Neural progenitor cell (in vitro differentiated cells): Measurements from ENCODE around the gene SPOCK1. TPM values are rescaled to one million over a fixed set of nuclear protein-coding genes. Genes with fewer than 3 reads are reported as not detected.

ENCODE experiments used
- DNase-seq: peaks from one replicate; pipeline ENCODE4 v3.0.0-alpha.2; 2016; ENCODE audit warnings: low spot score
- H2AFZ ChIP-seq: fragments of 200-600 bp; sonication (generic); replicated peaks from 2 replicates; pipeline ENCODE4 v1.6.1; 2016; ENCODE audit warnings: antibody characterized with exemption
- H3F3A ChIP-seq: fragments of 200-600 bp; sonication (generic); 2 replicates; pipeline ENCODE4 v1.6.1; 2016; ENCODE audit warnings: antibody characterized with exemption, low read depth
- H3K27ac ChIP-seq: fragments of 200-600 bp; sonication (generic); 2 replicates; pipeline ENCODE4 v1.5.1; 2016; ENCODE audit warnings: mild to moderate bottlenecking
- H3K27me3 ChIP-seq: fragments of 200-600 bp; sonication (generic); 2 replicates; pipeline ENCODE4 v1.6.1; 2016; ENCODE audit warnings: mild to moderate bottlenecking, moderate library complexity
- H3K36me3 ChIP-seq: fragments of 200-600 bp; sonication (generic); 2 replicates; pipeline ENCODE4 v1.5.1; 2016
- H3K4me1 ChIP-seq: fragments of 200-600 bp; sonication (generic); 2 replicates; pipeline ENCODE4 v1.6.1; 2016; ENCODE audit warnings: mixed run types
- H3K4me2 ChIP-seq: fragments of 200-600 bp; sonication (generic); 2 replicates; pipeline ENCODE4 v1.6.1; 2016
- H3K4me3 ChIP-seq: fragments of 200-600 bp; sonication (generic); 2 replicates; pipeline ENCODE4 v1.5.1; 2016
- H3K79me2 ChIP-seq: fragments of 200-600 bp; sonication (generic); 2 replicates; pipeline ENCODE4 v1.6.1; 2016; ENCODE audit warnings: low read depth
- H3K9ac ChIP-seq: fragments of 200-600 bp; sonication (generic); 2 replicates; pipeline ENCODE4 v1.6.1; 2016
- H3K9me3 ChIP-seq: fragments of 200-600 bp; sonication (generic); 2 replicates; pipeline ENCODE4 v1.5.1; 2016; ENCODE audit warnings: low read depth
- H4K20me1 ChIP-seq: fragments of 200-600 bp; sonication (generic); 2 replicates; pipeline ENCODE4 v1.6.1; 2016; ENCODE audit warnings: low read depth
- H3K27ac Mint-ChIP-seq: 3 replicates; pipeline ENCODE4 v1.8.0; 2021; ENCODE audit warnings: mixed read lengths
- H3K27me3 Mint-ChIP-seq: 2 replicates; pipeline ENCODE4 v1.8.0; 2022; ENCODE audit warnings: low read depth, mild to moderate bottlenecking, inconsistent platforms, moderate library complexity, mixed read lengths; ENCODE audit not compliant: insufficient read depth
- H3K36me3 Mint-ChIP-seq: 3 replicates; pipeline ENCODE4 v1.8.0; 2021; ENCODE audit warnings: mixed read lengths
- H3K4me1 Mint-ChIP-seq: 3 replicates; pipeline ENCODE4 v1.8.0; 2021; ENCODE audit warnings: mixed read lengths
- H3K4me3 Mint-ChIP-seq: 3 replicates; pipeline ENCODE4 v1.8.0; 2021; ENCODE audit warnings: mild to moderate bottlenecking, moderate library complexity, mixed read lengths
- H3K9me3 Mint-ChIP-seq: 3 replicates; pipeline ENCODE4 v1.8.0; 2020; ENCODE audit warnings: mixed read lengths
- EZH2 ChIP-seq: fragments of 200-600 bp; sonication (generic); IDR thresholded peaks from 2 replicates; pipeline ENCODE4 v1.6.1; 2017; ENCODE audit warnings: antibody characterized with exemption, mild to moderate bottlenecking, moderate library complexity
- EZH2phosphoT487 ChIP-seq: fragments of 200-600 bp; sonication (generic); IDR thresholded peaks from 2 replicates; pipeline ENCODE4 v1.6.1; 2017; ENCODE audit warnings: antibody characterized with exemption
- total RNA-seq: library from RNA; depleted of rRNA; stranded (reverse); fragments of >200 nt; gene quantifications from 2 replicates; pipeline ENCODE4 v1.2.3, GENCODE V29; 2015; ENCODE audit warnings: low replicate concordance
- TF ChIP-seq, protein P1 (sequence below): fragments of 200-600 bp; sonication (generic); IDR thresholded peaks from 2 replicates; pipeline ENCODE4 v1.5.1; 2017; ENCODE audit warnings: antibody characterized with exemption, mild to moderate bottlenecking

SPOCK1 gene
- total RNA-seq, 1 donor from 2014 or later, result 6.9 TPM

DNA sequence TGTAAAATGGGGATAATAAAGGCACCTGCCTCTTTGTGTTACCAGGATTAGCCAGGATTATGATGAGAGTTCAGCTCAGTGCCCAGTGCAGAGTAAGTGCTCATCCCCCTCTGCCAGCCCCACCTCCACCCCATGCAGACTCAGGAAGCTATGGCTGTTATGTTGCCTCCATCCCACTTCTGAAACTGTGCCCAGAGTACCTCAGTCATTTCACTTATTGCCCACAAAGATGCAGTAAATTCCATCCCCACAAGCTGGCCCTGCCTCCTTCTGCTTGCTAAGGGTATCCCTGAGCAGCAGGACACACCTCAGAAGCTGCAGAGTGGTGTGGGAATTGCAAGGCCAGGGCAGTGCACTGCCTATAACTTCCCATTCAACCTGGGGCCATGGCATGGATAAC, 415.1 kb downstream of the SPOCK1 start:
- Histone ChIP-seq H4K20me1 (no peaks in the 10 kb centered on the region), H2AFZ (no peak overlapping the region), H3K4me2 (no peak overlapping the region), H3K9me3 (no peaks in the 10 kb centered on the region), H3K27ac (no peak overlapping the region), H3K79me2 (no peaks in the 10 kb centered on the region), H3K9ac (no peak overlapping the region), H3K4me1 (peaks cover 16% of the 10 kb centered on the region), H3K4me3 (no peak overlapping the region), H3K27me3 (no peaks in the 10 kb centered on the region), H3F3A (no peaks in the 10 kb centered on the region), H3K36me3 (no peaks in the 10 kb centered on the region)
- TF ChIP-seq, protein P1, sequence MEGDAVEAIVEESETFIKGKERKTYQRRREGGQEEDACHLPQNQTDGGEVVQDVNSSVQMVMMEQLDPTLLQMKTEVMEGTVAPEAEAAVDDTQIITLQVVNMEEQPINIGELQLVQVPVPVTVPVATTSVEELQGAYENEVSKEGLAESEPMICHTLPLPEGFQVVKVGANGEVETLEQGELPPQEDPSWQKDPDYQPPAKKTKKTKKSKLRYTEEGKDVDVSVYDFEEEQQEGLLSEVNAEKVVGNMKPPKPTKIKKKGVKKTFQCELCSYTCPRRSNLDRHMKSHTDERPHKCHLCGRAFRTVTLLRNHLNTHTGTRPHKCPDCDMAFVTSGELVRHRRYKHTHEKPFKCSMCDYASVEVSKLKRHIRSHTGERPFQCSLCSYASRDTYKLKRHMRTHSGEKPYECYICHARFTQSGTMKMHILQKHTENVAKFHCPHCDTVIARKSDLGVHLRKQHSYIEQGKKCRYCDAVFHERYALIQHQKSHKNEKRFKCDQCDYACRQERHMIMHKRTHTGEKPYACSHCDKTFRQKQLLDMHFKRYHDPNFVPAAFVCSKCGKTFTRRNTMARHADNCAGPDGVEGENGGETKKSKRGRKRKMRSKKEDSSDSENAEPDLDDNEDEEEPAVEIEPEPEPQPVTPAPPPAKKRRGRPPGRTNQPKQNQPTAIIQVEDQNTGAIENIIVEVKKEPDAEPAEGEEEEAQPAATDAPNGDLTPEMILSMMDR, result no peak
- no peak for TF ChIP-seq EZH2
- H3K27ac Mint-ChIP-seq, result no peak overlapping the region
- H3K4me3 Mint-ChIP-seq, result no peak overlapping the region
- peaks cover 15% of the 10 kb centered on the region for H3K27me3 Mint-ChIP-seq
- H3K9me3 Mint-ChIP-seq, result no peaks in the 10 kb centered on the region
- no peaks in the 10 kb centered on the region for H3K36me3 Mint-ChIP-seq
- peaks cover 36% of the 10 kb centered on the region for H3K4me1 Mint-ChIP-seq
- no peak for DNase-seq

DNA sequence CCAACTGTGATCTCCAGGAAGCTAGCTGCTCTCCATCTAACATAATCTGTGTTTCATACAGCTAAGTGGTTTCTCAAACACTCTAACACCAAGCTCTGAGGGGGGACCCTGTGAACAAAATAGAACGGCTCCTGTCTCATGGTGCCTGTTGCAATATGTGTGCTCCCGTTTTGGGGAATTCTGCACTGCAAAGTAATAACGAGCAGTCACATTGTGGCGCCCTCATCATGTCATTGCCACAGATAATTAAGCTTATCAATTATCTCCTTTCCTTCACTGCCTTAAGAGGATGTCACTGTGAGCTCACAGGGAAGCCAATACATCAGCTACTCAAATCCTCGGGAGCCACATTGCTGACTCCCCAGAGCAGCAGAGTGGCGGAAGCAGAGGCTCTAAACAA, 416.2 kb downstream of the SPOCK1 start:
- Mint-ChIP-seq H3K27ac (no peak overlapping the region), H3K27me3 (peaks cover 15% of the 10 kb centered on the region), H3K4me3 (no peak overlapping the region), H3K36me3 (no peaks in the 10 kb centered on the region), H3K9me3 (no peaks in the 10 kb centered on the region), H3K4me1 (peaks cover 36% of the 10 kb centered on the region)
- no peak overlapping the region for H3K27ac ChIP-seq
- H2AFZ ChIP-seq, result no peak overlapping the region
- no peak overlapping the region for H3K9ac ChIP-seq
- peaks cover 16% of the 10 kb centered on the region for H3K4me1 ChIP-seq
- no peaks in the 10 kb centered on the region for H3F3A ChIP-seq
- no peaks in the 10 kb centered on the region for H4K20me1 ChIP-seq
- H3K9me3 ChIP-seq, result no peaks in the 10 kb centered on the region
- no peak overlapping the region for H3K4me3 ChIP-seq
- H3K4me2 ChIP-seq, result no peak overlapping the region
- no peaks in the 10 kb centered on the region for H3K79me2 ChIP-seq
- no peak for TF ChIP-seq EZH2
- TF ChIP-seq EZH2phosphoT487, result no peak
- TF ChIP-seq, protein P1, result no peak
- no peaks in the 10 kb centered on the region for H3K36me3 ChIP-seq
- H3K27me3 ChIP-seq, result no peaks in the 10 kb centered on the region
- DNase-seq, result no peak

DNA sequence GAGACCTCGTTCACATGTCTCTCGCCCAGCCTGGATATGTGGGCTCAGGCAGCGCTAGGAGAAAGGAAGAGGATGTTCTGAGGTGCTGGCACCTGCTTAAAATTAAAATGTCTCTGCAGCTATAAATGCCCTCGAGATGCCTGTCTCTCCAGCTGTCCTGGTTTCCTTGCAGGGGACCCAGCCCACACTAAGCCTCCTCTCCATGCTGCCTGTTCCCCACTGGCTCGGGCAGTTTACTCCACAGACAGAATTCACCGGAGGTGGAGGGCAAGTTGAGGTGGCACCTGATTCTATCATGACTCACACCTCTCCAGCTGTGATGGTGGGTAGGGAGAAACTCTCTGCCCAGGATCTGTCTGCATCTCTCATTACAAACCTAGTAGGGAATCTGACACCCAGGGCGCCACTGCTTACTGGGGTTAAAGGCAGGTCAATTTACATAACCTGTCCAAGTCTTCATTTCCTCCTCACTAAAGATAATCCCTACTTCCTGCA, 420.9 kb downstream of the SPOCK1 start:
- Mint-ChIP-seq H3K9me3 (no peaks in the 10 kb centered on the region), H3K27me3 (peaks cover 7% of the 10 kb centered on the region), H3K4me3 (no peak overlapping the region), H3K27ac (no peak overlapping the region), H3K36me3 (no peaks in the 10 kb centered on the region), H3K4me1 (peaks cover 26% of the 10 kb centered on the region)
- H3K27me3 ChIP-seq, result no peaks in the 10 kb centered on the region
- no peaks in the 10 kb centered on the region for H3F3A ChIP-seq
- no peaks in the 10 kb centered on the region for H4K20me1 ChIP-seq
- no peaks in the 10 kb centered on the region for H3K36me3 ChIP-seq
- DNase-seq, result no peak
- no peak overlapping the region for H3K9ac ChIP-seq
- no peaks in the 10 kb centered on the region for H3K9me3 ChIP-seq
- H3K4me1 ChIP-seq, result peaks cover 12% of the 10 kb centered on the region
- TF ChIP-seq, protein P1, result no peak
- TF ChIP-seq EZH2phosphoT487 (no peak), EZH2 (no peak)
- no peaks in the 10 kb centered on the region for H3K79me2 ChIP-seq
- H3K27ac ChIP-seq, result no peak overlapping the region
- no peak overlapping the region for H2AFZ ChIP-seq
- H3K4me2 ChIP-seq, result no peak overlapping the region
- H3K4me3 ChIP-seq, result no peak overlapping the region
